ENCODE measurements around the gene SLC46A2. TPM values are rescaled to one million over a fixed set of nuclear protein-coding genes. Genes with fewer than 3 reads are reported as not detected.

Gene SLC46A2
- polyA plus RNA-seq, 1 donor from 2014 or later, result not detected

DNA sequence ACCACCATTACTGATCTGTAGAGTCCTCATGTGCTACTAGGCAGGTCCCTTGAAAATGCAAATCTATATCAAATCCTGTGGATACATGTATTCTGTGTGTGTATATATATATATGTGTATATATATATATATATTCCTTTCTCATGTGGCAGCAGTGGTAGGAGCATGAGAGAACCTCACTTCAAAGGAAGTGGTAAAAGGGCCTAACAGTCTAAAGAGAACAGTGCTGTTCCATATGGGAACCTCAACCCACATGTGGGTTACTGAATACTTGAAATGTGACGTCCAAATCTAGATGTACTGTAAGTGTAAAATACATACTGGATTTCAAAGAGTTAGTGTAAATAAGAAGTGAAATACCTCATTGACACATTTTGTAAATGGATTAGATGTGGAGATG is 5.4 kb downstream of the SLC46A2 start:
- no peak for TF ChIP-seq CTCF (IDR thresholded peaks at IDR 0.05; ENCODE audit: poor library complexity, severe bottlenecking)
- no peak for TF ChIP-seq TAF1 (IDR thresholded peaks at IDR 0.05; ENCODE audit: low read depth)
- H3K9ac ChIP-seq (ENCODE audit: low read length), result no peak overlapping the region
- H3K4me2 ChIP-seq (ENCODE audit: low read length), result no peak overlapping the region
- no peak overlapping the region for H2AFZ ChIP-seq (ENCODE audit: low read depth, low read length)
- no peaks in the 10 kb centered on the region for H3K36me3 ChIP-seq (ENCODE audit: insufficient read depth, low read length)
- H3F3A ChIP-seq (ENCODE audit: insufficient read depth, low read length, poor library complexity, severe bottlenecking), result no peaks in the 10 kb centered on the region
- H4K20me1 ChIP-seq (ENCODE audit: insufficient read depth), result no peaks in the 10 kb centered on the region
- no peak overlapping the region for H3K4me3 ChIP-seq (ENCODE audit: low read length)
- H3K79me2 ChIP-seq (replicated peaks; ENCODE audit: insufficient read depth, low read length), result no peaks in the 10 kb centered on the region
- no peak overlapping the region for H3K27ac ChIP-seq (ENCODE audit: low read length)
- H3K9me3 ChIP-seq (ENCODE audit: low read length), result no peaks in the 10 kb centered on the region
- H3K9me2 ChIP-seq (ENCODE audit: insufficient read depth, low read length), result no peaks in the 10 kb centered on the region
- peaks cover 5% of the 10 kb centered on the region for H3K27me3 ChIP-seq (ENCODE audit: insufficient read depth, low read depth, low read length)

GRCh38 chr9:112884721-112885120 is 6.0 kb downstream of the SLC46A2 start:
- H4K20me1 ChIP-seq (ENCODE audit: insufficient read depth), result no peaks in the 10 kb centered on the region
- H3K79me2 ChIP-seq (replicated peaks; ENCODE audit: insufficient read depth, low read length), result no peaks in the 10 kb centered on the region
- H3K9me3 ChIP-seq (ENCODE audit: low read length), result no peaks in the 10 kb centered on the region
- H3K4me3 ChIP-seq (ENCODE audit: low read length), result no peak overlapping the region
- no peaks in the 10 kb centered on the region for H3F3A ChIP-seq (ENCODE audit: insufficient read depth, low read length, poor library complexity, severe bottlenecking)
- H3K36me3 ChIP-seq (ENCODE audit: insufficient read depth, low read length), result no peaks in the 10 kb centered on the region
- no peak overlapping the region for H3K4me2 ChIP-seq (ENCODE audit: low read length)
- H3K27ac ChIP-seq (ENCODE audit: low read length), result no peak overlapping the region
- H2AFZ ChIP-seq (ENCODE audit: low read depth, low read length), result no peak overlapping the region
- TF ChIP-seq SMC3 (conservative IDR thresholded peaks at IDR 0.05; ENCODE audit: poor library complexity) (no peak), RAD21 (conservative IDR thresholded peaks at IDR 0.05) (no peak), EP300 (conservative IDR thresholded peaks at IDR 0.05; ENCODE audit: poor library complexity, severe bottlenecking) (no peak), TAF1 (IDR thresholded peaks at IDR 0.05; ENCODE audit: low read depth) (no peak), CTCF (IDR thresholded peaks at IDR 0.05; ENCODE audit: poor library complexity, severe bottlenecking) (no peak), POLR2AphosphoS5 (IDR thresholded peaks at IDR 0.05) (no peak), EZH2 (IDR thresholded peaks at IDR 0.05; ENCODE audit: borderline replicate concordance, insufficient read depth, low read length, poor library complexity, severe bottlenecking) (no peak)
- TF ChIP-seq, protein P1, sequence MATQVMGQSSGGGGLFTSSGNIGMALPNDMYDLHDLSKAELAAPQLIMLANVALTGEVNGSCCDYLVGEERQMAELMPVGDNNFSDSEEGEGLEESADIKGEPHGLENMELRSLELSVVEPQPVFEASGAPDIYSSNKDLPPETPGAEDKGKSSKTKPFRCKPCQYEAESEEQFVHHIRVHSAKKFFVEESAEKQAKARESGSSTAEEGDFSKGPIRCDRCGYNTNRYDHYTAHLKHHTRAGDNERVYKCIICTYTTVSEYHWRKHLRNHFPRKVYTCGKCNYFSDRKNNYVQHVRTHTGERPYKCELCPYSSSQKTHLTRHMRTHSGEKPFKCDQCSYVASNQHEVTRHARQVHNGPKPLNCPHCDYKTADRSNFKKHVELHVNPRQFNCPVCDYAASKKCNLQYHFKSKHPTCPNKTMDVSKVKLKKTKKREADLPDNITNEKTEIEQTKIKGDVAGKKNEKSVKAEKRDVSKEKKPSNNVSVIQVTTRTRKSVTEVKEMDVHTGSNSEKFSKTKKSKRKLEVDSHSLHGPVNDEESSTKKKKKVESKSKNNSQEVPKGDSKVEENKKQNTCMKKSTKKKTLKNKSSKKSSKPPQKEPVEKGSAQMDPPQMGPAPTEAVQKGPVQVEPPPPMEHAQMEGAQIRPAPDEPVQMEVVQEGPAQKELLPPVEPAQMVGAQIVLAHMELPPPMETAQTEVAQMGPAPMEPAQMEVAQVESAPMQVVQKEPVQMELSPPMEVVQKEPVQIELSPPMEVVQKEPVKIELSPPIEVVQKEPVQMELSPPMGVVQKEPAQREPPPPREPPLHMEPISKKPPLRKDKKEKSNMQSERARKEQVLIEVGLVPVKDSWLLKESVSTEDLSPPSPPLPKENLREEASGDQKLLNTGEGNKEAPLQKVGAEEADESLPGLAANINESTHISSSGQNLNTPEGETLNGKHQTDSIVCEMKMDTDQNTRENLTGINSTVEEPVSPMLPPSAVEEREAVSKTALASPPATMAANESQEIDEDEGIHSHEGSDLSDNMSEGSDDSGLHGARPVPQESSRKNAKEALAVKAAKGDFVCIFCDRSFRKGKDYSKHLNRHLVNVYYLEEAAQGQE (IDR thresholded peaks at IDR 0.05; ENCODE audit: borderline replicate concordance), result no peak
- no peaks in the 10 kb centered on the region for H3K9me2 ChIP-seq (ENCODE audit: insufficient read depth, low read length)
- no peak overlapping the region for H3K9ac ChIP-seq (ENCODE audit: low read length)
- no peaks in the 10 kb centered on the region for H3K27me3 ChIP-seq (ENCODE audit: insufficient read depth, low read depth, low read length)

Measured in neural cell (in vitro differentiated cells).